ENCODE results near the gene SCIN.

SCIN gene

DNA sequence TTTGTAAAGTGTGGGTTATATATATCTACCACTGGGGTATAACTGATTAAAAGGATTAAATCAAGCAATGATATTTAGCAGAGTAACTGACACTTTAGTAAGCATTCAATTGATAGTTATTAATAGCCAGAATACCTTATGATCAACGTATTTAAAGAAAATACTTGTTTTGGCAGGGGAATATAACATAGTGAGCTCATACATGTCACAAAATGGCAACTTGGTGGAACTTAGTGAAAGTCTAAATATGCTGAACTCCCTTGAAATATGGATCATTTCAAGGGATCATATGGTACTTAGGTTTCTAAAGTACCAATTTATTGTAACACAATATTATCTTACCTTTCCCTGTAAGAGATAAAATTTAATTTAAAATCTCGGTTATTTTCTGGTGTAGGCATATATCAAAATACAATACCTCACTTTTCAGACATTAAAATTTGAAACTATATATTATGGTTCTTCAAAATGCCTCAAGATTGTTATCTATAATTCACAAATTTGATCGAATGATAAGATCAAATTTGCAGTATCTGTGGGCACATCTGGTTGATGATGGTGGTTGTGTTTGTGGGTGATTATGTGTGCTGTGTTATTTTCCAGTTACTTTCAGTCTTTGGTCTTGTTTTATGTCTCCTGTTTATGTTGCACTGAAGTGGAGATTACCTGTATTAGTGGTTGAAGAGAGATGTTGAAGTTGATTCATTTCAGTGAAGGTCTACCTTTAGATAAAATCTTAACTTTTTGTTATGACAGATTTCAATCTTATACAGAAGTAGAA, 122.1 kb downstream of the SCIN start:
- ATAC-seq, result peak; percentile 13
- no peak overlapping the region for H3K27ac Mint-ChIP-seq
- H3K9me3 Mint-ChIP-seq, result no peaks in the 10 kb centered on the region
- H3K4me3 Mint-ChIP-seq, result no peak overlapping the region
- peaks cover 20% of the 10 kb centered on the region for H3K4me1 Mint-ChIP-seq
- peaks cover 17% of the 10 kb centered on the region for H3K36me3 Mint-ChIP-seq
- DNase-seq (ENCODE audit: low spot score in 2 of 2), result no peak

DNA sequence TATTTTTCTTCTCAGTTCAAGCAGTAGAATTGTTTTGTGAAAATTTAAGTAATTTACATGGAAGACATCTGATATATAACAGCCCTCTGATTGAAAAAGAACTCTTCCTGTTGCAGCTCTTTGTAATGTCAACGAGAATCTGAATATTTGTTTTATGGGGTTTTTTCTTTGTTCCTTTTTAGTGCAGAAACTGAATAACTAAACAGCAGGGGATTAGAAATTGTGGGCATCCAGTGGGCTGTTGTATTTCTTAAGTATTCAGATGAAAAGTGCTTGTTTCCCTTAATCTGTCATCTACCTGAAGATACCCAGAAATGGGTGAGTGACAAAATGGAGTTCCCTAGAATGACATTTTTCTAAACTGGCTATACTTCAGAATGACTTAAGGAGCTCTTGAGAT, 124.3 kb downstream of the SCIN start:
- DNase-seq (ENCODE audit: low spot score in 2 of 2) (no peak), ATAC-seq (no peak)
- Mint-ChIP-seq H3K27ac (no peak overlapping the region), H3K9me3 (no peaks in the 10 kb centered on the region), H3K4me3 (no peak overlapping the region), H3K4me1 (peaks cover 14% of the 10 kb centered on the region), H3K36me3 (peaks cover 1% of the 10 kb centered on the region)

DNA sequence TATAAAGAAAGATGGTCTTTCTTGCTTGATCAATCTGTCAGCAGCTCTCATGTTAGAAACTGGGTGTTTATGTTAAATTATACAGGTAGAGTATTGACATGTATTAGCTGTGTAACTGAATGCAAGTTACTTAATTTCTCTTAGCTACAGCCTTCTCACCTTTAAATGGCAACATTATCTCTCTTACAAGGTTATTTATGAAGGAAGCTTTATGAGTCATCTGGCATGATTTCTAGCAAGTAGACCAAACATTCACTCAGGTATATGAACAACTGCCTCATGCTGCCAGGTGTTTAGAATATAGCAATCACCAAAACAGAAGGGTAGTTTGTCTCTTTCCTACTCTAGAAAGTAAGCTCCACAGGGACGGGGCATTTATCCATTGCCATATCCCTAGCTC, 125.4 kb downstream of the SCIN start:
- DNase-seq (ENCODE audit: low spot score in 2 of 2) (no peak), ATAC-seq (no peak)
- no peak overlapping the region for H3K27ac Mint-ChIP-seq
- no peaks in the 10 kb centered on the region for H3K36me3 Mint-ChIP-seq
- no peak overlapping the region for H3K4me3 Mint-ChIP-seq
- H3K9me3 Mint-ChIP-seq, result no peaks in the 10 kb centered on the region
- peaks cover 14% of the 10 kb centered on the region for H3K4me1 Mint-ChIP-seq

DNA sequence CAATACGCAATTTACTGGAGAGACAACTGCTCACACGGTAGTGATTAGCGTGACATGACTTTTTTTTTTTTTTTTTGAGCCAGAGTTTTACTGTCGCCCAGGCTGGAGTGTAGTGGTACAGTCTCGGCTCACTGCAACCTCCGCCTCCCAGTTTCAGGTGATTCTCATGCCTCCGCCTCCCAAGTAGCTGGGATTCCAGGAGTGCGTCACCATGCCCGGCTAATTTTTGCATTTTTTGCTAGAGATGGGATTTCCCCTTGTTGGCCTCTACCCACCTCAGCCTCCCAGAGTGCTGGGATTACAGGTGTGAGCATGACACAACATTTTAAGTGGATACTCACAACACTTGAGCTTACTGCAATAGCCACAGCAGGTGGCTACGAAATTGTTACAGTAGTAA, 128.8 kb downstream of the SCIN start:
- Mint-ChIP-seq H3K4me1 (peaks cover 8% of the 10 kb centered on the region), H3K4me3 (no peak overlapping the region), H3K27ac (no peak overlapping the region), H3K36me3 (no peaks in the 10 kb centered on the region), H3K9me3 (peaks cover 3% of the 10 kb centered on the region)
- no peak for DNase-seq (ENCODE audit: low spot score in 2 of 2)
- no peak for ATAC-seq

DNA sequence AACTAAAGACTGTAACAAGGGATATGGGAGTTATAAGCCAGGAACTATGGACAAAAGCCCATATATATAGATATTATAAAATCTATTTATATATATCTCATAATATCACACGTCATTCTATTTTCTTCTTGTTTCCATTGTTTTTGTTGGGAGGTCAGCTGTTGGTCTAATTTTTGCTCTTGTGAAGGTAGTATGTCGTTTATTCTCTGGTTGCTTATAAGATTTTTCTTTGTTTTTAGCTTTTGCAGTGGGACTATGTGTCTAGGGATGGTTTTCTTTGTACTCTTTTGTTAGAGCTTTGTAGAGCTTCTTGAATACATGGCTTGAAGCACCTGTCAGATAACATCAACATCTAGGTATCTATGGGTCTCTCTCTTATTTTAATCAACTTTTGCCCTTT, 130.9 kb downstream of the SCIN start:
- no peak overlapping the region for H3K27ac Mint-ChIP-seq
- no peaks in the 10 kb centered on the region for H3K36me3 Mint-ChIP-seq
- DNase-seq (ENCODE audit: low spot score in 2 of 2), result no peak
- H3K4me1 Mint-ChIP-seq, result peaks cover 1% of the 10 kb centered on the region
- peaks cover 3% of the 10 kb centered on the region for H3K9me3 Mint-ChIP-seq
- H3K4me3 Mint-ChIP-seq, result no peak overlapping the region
- no peak for ATAC-seq

DNA sequence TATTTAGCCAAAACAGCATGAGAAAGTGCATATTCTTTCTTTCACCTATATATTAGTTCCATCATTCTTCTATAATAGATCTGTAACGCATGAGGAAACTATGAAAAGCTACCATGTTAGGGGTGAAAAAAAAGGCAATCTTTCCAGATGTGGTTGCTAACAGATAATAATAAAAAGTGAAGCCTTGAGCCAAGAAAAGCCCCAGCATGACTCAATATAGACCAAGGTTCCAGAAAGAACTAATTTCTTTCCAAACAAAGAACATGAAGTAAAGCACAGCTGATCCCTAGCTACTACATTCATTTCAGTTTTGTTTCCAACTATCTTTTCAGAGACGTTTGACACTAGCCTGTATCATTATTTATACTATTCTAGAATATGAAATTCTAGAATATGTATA, 133.4 kb downstream of the SCIN start:
- H3K27ac Mint-ChIP-seq, result no peak overlapping the region
- no peaks in the 10 kb centered on the region for H3K4me1 Mint-ChIP-seq
- H3K36me3 Mint-ChIP-seq, result no peaks in the 10 kb centered on the region
- DNase-seq (ENCODE audit: low spot score in 2 of 2), result no peak
- H3K4me3 Mint-ChIP-seq, result no peak overlapping the region
- H3K9me3 Mint-ChIP-seq, result peaks cover 3% of the 10 kb centered on the region
- no peak for ATAC-seq

DNA sequence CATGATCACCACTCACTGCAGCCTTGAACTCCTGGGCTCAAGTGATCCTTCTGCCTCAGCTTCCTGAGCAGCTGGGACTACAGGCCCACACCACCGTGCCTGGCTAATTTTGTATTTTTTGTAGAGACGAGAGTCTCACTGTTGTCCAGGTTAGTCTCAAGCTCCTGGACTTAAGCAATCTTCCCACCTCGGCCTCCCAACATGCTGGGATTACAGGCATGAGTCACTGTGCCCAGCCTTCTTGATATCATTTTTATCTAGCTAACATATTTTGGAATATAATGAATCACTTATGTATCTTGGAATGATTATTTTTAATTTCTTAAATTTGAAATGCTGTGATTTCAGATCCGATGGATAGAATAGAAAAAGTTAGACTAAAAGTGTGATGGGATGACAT, 135.4 kb downstream of the SCIN start:
- H3K4me1 Mint-ChIP-seq, result no peaks in the 10 kb centered on the region
- ATAC-seq (no peak), DNase-seq (ENCODE audit: low spot score in 2 of 2) (no peak)
- no peaks in the 10 kb centered on the region for H3K36me3 Mint-ChIP-seq
- peaks cover 3% of the 10 kb centered on the region for H3K9me3 Mint-ChIP-seq
- H3K27ac Mint-ChIP-seq, result no peak overlapping the region
- no peak overlapping the region for H3K4me3 Mint-ChIP-seq

DNA sequence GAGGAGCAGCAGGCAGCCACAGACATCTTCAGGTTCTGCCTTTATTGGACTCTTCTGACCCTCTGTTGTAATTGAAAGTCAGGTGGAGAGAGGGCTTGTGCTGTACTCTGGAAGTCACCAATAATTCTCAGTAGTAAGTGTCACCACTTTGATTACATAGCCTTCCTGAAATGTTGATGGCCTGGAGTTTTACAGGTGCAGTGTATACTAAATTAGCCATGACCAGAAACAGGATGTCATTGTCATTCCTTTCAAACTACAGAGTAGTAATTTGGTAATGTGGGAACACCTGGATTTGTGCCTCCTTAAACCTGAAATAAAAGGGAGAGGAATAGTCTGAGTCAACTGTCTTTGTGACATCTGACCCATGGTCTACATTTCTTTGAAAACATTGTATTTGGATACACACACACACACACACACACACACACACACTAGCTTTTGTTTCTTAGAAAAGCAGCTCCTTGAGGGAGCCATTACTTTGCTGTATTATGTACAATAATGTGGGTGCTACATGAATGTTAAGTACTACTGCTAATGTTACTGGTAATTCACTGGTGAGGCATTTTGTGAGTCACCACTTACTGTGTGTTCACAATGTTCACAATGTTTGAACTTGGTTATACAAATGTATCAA, 136.5 kb downstream of the SCIN start:
- no peaks in the 10 kb centered on the region for H3K4me1 Mint-ChIP-seq
- no peaks in the 10 kb centered on the region for H3K36me3 Mint-ChIP-seq

DNA sequence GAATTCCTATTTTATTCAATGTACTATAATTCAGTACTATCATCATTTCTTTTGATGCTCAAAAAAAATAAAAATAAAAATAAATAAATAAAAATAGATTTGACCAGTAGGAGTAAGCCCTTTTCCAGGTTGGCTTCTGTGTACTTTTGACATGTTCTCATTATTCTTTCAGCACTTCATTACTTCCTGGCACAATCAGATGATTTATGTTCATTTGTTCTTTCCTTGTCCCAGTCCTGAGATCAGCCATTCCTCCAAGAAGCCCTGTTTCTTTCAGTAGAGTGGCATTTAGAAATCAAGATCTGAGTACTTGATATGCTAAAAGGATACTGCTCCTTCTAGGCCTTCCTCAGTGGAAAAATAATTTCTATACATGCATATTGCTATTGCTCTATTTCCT, 137.8 kb downstream of the SCIN start:
- ATAC-seq (no peak), DNase-seq (ENCODE audit: low spot score in 2 of 2) (no peak)
- no peak overlapping the region for H3K27ac Mint-ChIP-seq
- no peaks in the 10 kb centered on the region for H3K4me1 Mint-ChIP-seq
- H3K4me3 Mint-ChIP-seq, result no peak overlapping the region
- no peaks in the 10 kb centered on the region for H3K36me3 Mint-ChIP-seq
- H3K9me3 Mint-ChIP-seq, result no peaks in the 10 kb centered on the region

More for the DNA sequence above, 136.5 kb downstream of the SCIN start:
- DNase-seq (ENCODE audit: low spot score in 2 of 2) (no peak), ATAC-seq (peak; percentile 62)
- no peaks in the 10 kb centered on the region for H3K9me3 Mint-ChIP-seq
- no peak overlapping the region for H3K4me3 Mint-ChIP-seq
- peak overlapping the region; percentile 20 for H3K27ac Mint-ChIP-seq

Data from stimulated activated effector memory CD8-positive, alpha-beta T cell treated with anti-CD3 and anti-CD28 coated beads, Interleukin-12 subunit alpha, Interleukin-12 subunit beta, amount 100 ng/mL, for 72 hours (primary cell).